ENCODE measurements around the gene MN1. TPM values are rescaled to one million over a fixed set of nuclear protein-coding genes. Genes with fewer than 3 reads are reported as not detected.

Gene MN1
- total and polyA plus RNA-seq, 2 experiments from 2014 or later: 1.0 to 6.8 TPM

- no peak for ATAC-seq
- Histone ChIP-seq H3K4me2 (peak overlapping the region; percentile 70), H3K27ac (ENCODE audit: low read depth) (peak overlapping the region; percentile 98), H3K79me2 (replicated peaks; ENCODE audit: insufficient read depth) (peaks cover 54% of the 10 kb centered on the region), H3F3A (replicated peaks; ENCODE audit: low read depth) (peaks cover 8% of the 10 kb centered on the region), H3K9me2 (ENCODE audit: insufficient read depth) (no peaks in the 10 kb centered on the region), H3K27me3 (ENCODE audit: insufficient read depth) (no peaks in the 10 kb centered on the region), H4K20me1 (replicated peaks; ENCODE audit: insufficient read depth) (peaks cover 14% of the 10 kb centered on the region), H2AFZ (no peak overlapping the region), H3K4me3 (peak overlapping the region; percentile 36; the same call in 1 of the 2 replicates), H3K4me1 (ENCODE audit: insufficient read depth) (peaks cover 63% of the 10 kb centered on the region), H3K36me3 (ENCODE audit: insufficient read depth) (peaks cover 14% of the 10 kb centered on the region)
- TF ChIP-seq EZH2 (IDR thresholded peaks at IDR 0.05; ENCODE audit: low read depth, unreplicated experiment) (no peak), STAT1 (IDR thresholded peaks at IDR 0.05; ENCODE audit: unreplicated experiment) (no peak), ZNF114 (CRISPR knock-in tag; IDR thresholded peaks at IDR 0.05) (no peak), JUNB (IDR thresholded peaks at IDR 0.05; ENCODE audit: unreplicated experiment) (no peak), CREB1 (CRISPR knock-in tag; IDR thresholded peaks at IDR 0.05; ENCODE audit: low read depth) (no peak), ZNF462 (CRISPR knock-in tag; IDR thresholded peaks at IDR 0.05) (no peak), NANOG (IDR thresholded peaks at IDR 0.05; ENCODE audit: borderline replicate concordance) (no peak), POLR2AphosphoS5 (IDR thresholded peaks at IDR 0.05; ENCODE audit: low read depth) (no peak), REST (IDR thresholded peaks at IDR 0.05; ENCODE audit: unreplicated experiment) (no peak), CTCF (conservative IDR thresholded peaks at IDR 0.05; ENCODE audit: low read depth in 2 of 2) (no peak), ZNF331 (CRISPR knock-in tag; IDR thresholded peaks at IDR 0.05; ENCODE audit: low read depth) (no peak), EZH2phosphoT487 (IDR thresholded peaks at IDR 0.05; ENCODE audit: unreplicated experiment) (no peak)
- TF ChIP-seq, protein P1, sequence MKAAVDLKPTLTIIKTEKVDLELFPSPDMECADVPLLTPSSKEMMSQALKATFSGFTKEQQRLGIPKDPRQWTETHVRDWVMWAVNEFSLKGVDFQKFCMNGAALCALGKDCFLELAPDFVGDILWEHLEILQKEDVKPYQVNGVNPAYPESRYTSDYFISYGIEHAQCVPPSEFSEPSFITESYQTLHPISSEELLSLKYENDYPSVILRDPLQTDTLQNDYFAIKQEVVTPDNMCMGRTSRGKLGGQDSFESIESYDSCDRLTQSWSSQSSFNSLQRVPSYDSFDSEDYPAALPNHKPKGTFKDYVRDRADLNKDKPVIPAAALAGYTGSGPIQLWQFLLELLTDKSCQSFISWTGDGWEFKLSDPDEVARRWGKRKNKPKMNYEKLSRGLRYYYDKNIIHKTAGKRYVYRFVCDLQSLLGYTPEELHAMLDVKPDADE (IDR thresholded peaks at IDR 0.05): no peak
- H3K27me3 Mint-ChIP-seq (ENCODE audit: insufficient read depth, low read depth, poor library complexity): peaks cover 16% of the 10 kb centered on the region
- H3K36me3 Mint-ChIP-seq (ENCODE audit: low read depth): peaks cover 27% of the 10 kb centered on the region
- no peak for DNase-seq (ENCODE audit: low spot score)
- H3K4me3 Mint-ChIP-seq: peak overlapping the region; percentile 63
- H3K4me1 Mint-ChIP-seq: peaks cover 54% of the 10 kb centered on the region
- peaks cover 15% of the 10 kb centered on the region for H3K9me3 Mint-ChIP-seq
- H3K27ac Mint-ChIP-seq: peak overlapping the region; percentile 76
These were observed 56.4 kb downstream of the MN1 start for GRCh38 chr22:27745154-27745553.
